Inflammatory macrophage (primary cell): ENCODE data around the gene STEAP1.

Experiments
- DNase-seq, 2 donors: peaks; one replicate each; pipeline ENCODE4 v3.0.0-alpha.2; 2020 to 2022

STEAP1 gene

GRCh38 chr7:90212149-90212495 lies 57.9 kb downstream of the STEAP1 start:
- no peak for DNase-seq

- DNase-seq, result no peak
These were observed 59.3 kb downstream of the STEAP1 start for GRCh38 chr7:90213521-90213920.
